Fibroblast of pulmonary artery (primary cell): ENCODE results near the gene KIF20B.
A peak's percentile ranks its signal among the peaks of the same experiment; 100 is the strongest.

Experiments
- DNase-seq: peaks from one replicate; pipeline ENCODE4 v3.0.0-alpha.2; 2010; ENCODE audit warnings: low read depth
- H3K4me3 ChIP-seq: replicated peaks from 2 replicates; pipeline ENCODE4 v1.5.1; 2011; ENCODE audit warnings: low read depth, mild to moderate bottlenecking, control low read depth, low read length, moderate library complexity
- CTCF ChIP-seq: IDR thresholded peaks from 2 replicates; pipeline ENCODE4 v1.5.1; 2011; ENCODE audit warnings: mild to moderate bottlenecking, control low read depth, low read length, inconsistent platforms; ENCODE audit errors: missing control alignments

Gene KIF20B

GRCh38 chr10:89771684-89772083 is 70.3 kb downstream of the KIF20B start:
- no peak overlapping the region for H3K4me3 ChIP-seq
- no peak for TF ChIP-seq CTCF
- DNase-seq: no peak

- no peak for TF ChIP-seq CTCF
- no peak overlapping the region for H3K4me3 ChIP-seq
- DNase-seq: peak; percentile 10
Measured at GRCh38 chr10:89773081-89773480, 71.7 kb downstream of the KIF20B start.

GRCh38 chr10:89776665-89777064 is 75.3 kb downstream of the KIF20B start:
- no peak for TF ChIP-seq CTCF
- DNase-seq: no peak
- H3K4me3 ChIP-seq: no peak overlapping the region

GRCh38 chr10:89782470-89782869 is 81.1 kb downstream of the KIF20B start:
- no peak for DNase-seq
- no peak for TF ChIP-seq CTCF
- no peak overlapping the region for H3K4me3 ChIP-seq

- TF ChIP-seq CTCF: no peak
- peak; percentile 49 for DNase-seq
- H3K4me3 ChIP-seq: no peak overlapping the region
Measured at GRCh38 chr10:89783406-89783805, 82.0 kb downstream of the KIF20B start.

GRCh38 chr10:89785095-89785494 is 83.7 kb downstream of the KIF20B start:
- no peak for TF ChIP-seq CTCF
- H3K4me3 ChIP-seq: no peak overlapping the region
- DNase-seq: no peak

GRCh38 chr10:89789188-89789877 is 87.9 kb downstream of the KIF20B start:
- no peak for DNase-seq
- TF ChIP-seq CTCF: no peak

More at GRCh38 chr10:89789188-89789877, 87.9 kb downstream of the KIF20B start:
- no peak overlapping the region for H3K4me3 ChIP-seq
